ENCODE measurements around the gene TRIOBP.

Gene TRIOBP

GRCh38 chr22:37819105-37819433 is 122.2 kb downstream of the TRIOBP start:
- H3K4me3 ChIP-seq (ENCODE audit: low read depth, low read length): no peak overlapping the region
- no peak for TF ChIP-seq CTCF (IDR thresholded peaks at IDR 0.05; ENCODE audit: low read depth, low read length)

- H3K4me3 ChIP-seq (ENCODE audit: low read depth, low read length): no peak overlapping the region
- no peak for TF ChIP-seq CTCF (IDR thresholded peaks at IDR 0.05; ENCODE audit: low read depth, low read length)
These were observed 123.5 kb downstream of the TRIOBP start for GRCh38 chr22:37820350-37820749.

- TF ChIP-seq CTCF (IDR thresholded peaks at IDR 0.05; ENCODE audit: low read depth, low read length): no peak
- no peak overlapping the region for H3K4me3 ChIP-seq (ENCODE audit: low read depth, low read length)
These were observed 125.4 kb downstream of the TRIOBP start for GRCh38 chr22:37822079-37822833.

GRCh38 chr22:37823134-37823985 is 126.5 kb downstream of the TRIOBP start, which contains the start of gene GALR3:
TSS of gene GALR3 (plus strand) at chr22:37823382. CDS start at chr22:37823407, 25 bp downstream.
- TF ChIP-seq CTCF (IDR thresholded peaks at IDR 0.05; ENCODE audit: low read depth, low read length): no peak
- H3K4me3 ChIP-seq (ENCODE audit: low read depth, low read length): no peak within 1 kb of the TSS

GRCh38 chr22:37824674-37825641 is 128.1 kb downstream of the TRIOBP start:
- H3K4me3 ChIP-seq (ENCODE audit: low read depth, low read length): no peak overlapping the region
- no peak for TF ChIP-seq CTCF (IDR thresholded peaks at IDR 0.05; ENCODE audit: low read depth, low read length)
